Measurements from ENCODE around the gene ANKH.

Gene ANKH

DNA sequence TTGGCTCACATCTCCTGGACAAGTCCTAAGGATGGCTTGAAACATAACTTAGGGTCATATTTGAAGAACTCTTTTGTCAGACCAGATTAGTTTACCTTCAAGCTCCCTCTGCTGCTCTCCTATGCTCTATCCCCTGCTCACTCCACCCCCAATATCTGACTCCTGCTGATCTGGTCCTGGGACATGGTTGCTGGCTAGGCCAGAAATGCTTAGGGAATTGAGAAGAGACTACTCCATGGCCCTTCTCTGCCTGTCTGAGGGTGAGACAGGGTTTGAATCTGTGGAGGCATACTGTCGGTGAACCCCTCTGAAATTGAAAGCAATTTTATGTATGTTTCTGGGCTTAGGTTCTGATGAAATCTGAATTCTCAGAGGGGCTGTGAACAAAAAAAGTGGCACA, 203.8 kb downstream of the ANKH start:
- Histone ChIP-seq H3K4me1 (peaks cover 83% of the 10 kb centered on the region), H3K27me3 (no peaks in the 10 kb centered on the region), H3K9me3 (no peaks in the 10 kb centered on the region), H3K27ac (peak overlapping the region; percentile 12; the same call in 1 of the 2 replicates), H3K36me3 (peaks cover 21% of the 10 kb centered on the region), H4K20me1 (peaks cover 82% of the 10 kb centered on the region), H3K4me3 (no peak overlapping the region), H3K4me2 (peak overlapping the region; percentile 93), H3K9ac (0 out of 2 replicates have a peak overlapping the region, but pooled peaks have one; percentile 2)
- TF ChIP-seq Cebpa-rat (IDR thresholded peaks at IDR 0.05), result no peak

DNA sequence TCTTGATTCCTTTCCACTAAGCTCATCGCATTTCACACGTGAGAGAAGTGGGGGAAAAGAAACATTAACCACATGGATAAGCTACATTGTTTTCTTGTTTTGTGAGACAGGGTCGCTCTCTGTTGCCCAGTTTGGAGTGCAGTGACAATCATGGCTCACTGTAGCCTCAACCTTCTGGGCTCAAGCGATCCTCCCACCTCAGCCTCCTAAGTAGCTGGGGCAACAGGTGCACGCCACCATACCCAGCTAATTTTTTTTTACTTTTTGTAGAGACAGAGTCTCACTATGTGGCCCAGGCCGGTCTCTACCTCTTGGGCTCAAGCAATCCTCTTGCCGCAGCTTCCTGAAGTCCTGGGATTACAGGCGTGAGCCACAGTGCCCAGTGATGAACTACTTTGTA, 204.3 kb downstream of the ANKH start:
- Histone ChIP-seq H3K4me3 (no peak overlapping the region), H3K4me2 (peak overlapping the region; percentile 93), H3K9ac (0 out of 2 replicates have a peak overlapping the region, but pooled peaks have one; percentile 2), H3K27ac (peak overlapping the region; percentile 12; the same call in 1 of the 2 replicates), H3K4me1 (peaks cover 79% of the 10 kb centered on the region), H3K36me3 (peaks cover 21% of the 10 kb centered on the region), H4K20me1 (peaks cover 77% of the 10 kb centered on the region), H3K27me3 (no peaks in the 10 kb centered on the region), H3K9me3 (no peaks in the 10 kb centered on the region)
- no peak for TF ChIP-seq Cebpa-rat (IDR thresholded peaks at IDR 0.05)

DNA sequence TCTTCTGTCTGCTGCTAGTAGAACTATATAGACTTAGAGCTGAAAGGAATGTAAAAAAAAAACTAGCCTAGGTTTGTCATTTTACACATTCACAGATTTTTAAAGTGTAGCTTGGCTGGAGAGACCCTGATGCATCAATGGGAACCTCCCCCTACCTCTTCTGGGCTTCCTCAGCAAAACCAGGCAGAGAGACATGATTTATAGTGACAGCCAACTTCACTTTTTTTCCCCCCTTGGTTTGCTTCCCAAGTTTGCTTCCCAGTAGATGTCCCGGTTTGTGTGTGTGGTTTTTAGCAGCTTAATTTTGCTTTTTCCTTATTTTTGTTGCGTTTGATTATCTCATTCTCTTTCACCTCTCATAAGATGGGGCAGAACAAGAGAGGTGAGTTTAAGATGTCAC, 205.2 kb downstream of the ANKH start:
- TF ChIP-seq Cebpa-rat (IDR thresholded peaks at IDR 0.05), result no peak
- Histone ChIP-seq H3K36me3 (peaks cover 21% of the 10 kb centered on the region), H4K20me1 (peaks cover 68% of the 10 kb centered on the region), H3K9me3 (no peaks in the 10 kb centered on the region), H3K9ac (no peak overlapping the region; the same call in 1 of the 2 replicates), H3K4me3 (peak overlapping the region; percentile 95; the same call in 1 of the 2 replicates), H3K27me3 (no peaks in the 10 kb centered on the region), H3K4me1 (peaks cover 72% of the 10 kb centered on the region), H3K27ac (no peak overlapping the region), H3K4me2 (peak overlapping the region; percentile 93)

DNA sequence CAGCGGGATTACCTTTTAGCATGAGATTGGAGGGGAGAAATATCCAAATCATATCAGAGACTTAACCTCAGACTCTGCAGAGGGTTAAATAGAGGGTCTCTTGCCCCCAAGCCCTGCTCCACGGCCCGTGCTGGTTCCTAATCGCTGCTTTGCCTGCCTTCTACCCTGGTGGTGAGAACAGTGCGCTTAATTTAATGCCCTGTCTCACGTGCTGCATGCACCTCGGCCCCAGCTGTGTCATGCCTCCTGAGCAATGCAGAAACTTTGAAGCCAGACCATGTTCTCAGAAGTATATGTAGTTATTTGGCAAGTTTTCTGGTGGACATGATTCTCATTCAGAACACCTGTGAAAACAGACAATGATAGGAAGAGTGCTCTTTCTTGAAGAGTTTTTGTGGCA, 205.6 kb downstream of the ANKH start:
- peak overlapping the region; percentile 92; the same call in 1 of the 2 replicates for H3K9ac ChIP-seq
- H3K27me3 ChIP-seq, result no peaks in the 10 kb centered on the region
- peak overlapping the region; percentile 95 for H3K4me3 ChIP-seq
- no peak overlapping the region for H3K27ac ChIP-seq
- H3K4me2 ChIP-seq, result peak overlapping the region; percentile 93
- H3K9me3 ChIP-seq, result no peaks in the 10 kb centered on the region
- H3K4me1 ChIP-seq, result peaks cover 72% of the 10 kb centered on the region
- peaks cover 63% of the 10 kb centered on the region for H4K20me1 ChIP-seq
- no peak for TF ChIP-seq Cebpa-rat (IDR thresholded peaks at IDR 0.05)
- H3K36me3 ChIP-seq, result peaks cover 21% of the 10 kb centered on the region

DNA sequence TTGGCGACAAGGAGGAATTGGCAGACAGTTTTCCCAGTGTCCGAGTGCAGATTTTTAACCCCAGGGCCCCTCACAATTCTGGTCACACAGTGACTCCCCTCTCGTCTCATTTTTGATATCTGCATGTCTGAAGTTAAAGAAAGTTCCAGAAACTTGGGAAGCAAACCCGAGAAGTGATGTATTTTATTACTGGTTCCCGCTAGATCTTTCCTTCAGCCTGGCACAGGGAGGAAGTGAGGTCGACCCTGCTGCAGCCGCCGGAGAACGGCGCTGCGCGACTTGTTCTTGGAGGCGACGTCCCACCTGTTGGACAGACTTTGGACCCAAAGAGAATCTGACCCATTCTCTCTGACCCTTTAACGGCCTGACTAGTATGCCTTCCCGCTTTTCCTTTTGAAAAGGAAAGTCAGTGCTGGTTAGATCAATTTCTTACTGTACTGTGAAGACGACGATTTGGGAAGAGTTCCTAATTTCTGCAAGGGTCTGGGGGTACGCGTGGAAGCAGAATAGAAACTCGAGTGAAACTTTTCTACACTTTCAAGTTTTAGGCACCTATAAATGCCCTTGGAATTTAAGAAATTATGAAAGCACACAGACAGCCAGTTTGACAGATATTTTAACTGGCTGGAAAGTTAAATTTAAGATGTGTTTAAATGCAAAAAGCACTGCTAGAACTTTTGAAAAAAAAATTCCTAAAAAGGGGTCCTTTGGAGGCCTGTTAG, 206.3 kb downstream of the ANKH start:
- Histone ChIP-seq H3K36me3 (peaks cover 21% of the 10 kb centered on the region), H3K27ac (peak overlapping the region; percentile 90), H4K20me1 (peaks cover 57% of the 10 kb centered on the region), H3K4me1 (peaks cover 72% of the 10 kb centered on the region), H3K4me2 (peak overlapping the region; percentile 93), H3K9me3 (no peaks in the 10 kb centered on the region), H3K4me3 (peak overlapping the region; percentile 95), H3K9ac (peak overlapping the region; percentile 92), H3K27me3 (no peaks in the 10 kb centered on the region)
- TF ChIP-seq Cebpa-rat (IDR thresholded peaks at IDR 0.05), result no peak

DNA sequence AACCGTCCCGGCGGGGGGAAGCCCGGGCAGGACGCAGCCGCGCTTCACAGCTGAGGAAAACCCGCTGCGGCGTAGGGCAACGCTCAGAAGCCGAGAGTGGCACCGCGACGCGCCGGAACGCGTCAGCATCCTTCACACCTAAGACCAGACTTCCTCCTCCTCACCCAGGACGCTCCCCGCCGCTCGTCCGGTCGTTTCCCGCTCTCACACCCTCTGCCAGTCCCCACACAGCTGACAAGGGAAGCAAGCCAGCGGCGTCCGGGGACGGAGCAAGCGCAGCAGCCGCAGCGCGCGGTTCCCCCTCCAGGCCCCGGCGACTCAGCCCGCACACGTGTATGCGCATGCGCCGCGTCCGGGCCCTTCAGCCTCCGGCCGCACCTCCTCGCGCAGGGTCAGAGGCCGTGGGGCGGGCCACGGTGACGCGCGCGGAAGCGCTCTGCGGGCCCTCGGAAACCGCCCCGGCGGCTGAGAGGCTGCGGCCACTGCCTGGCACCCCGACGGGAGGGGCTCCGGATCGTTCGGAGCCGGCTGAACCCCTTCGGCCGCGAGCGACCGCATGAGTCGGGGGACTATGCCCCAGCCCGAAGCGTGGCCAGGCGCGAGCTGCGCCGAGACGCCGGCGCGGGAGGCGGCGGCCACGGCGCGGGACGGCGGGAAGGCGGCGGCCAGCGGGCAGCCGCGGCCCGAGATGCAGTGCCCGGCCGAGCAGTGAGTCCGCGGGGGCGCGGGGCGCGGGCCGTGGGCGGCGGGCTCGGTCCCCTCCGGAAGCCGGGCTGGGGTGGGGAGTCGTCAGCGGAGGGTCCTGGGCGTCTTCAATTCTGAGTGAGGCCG, 207.1 kb downstream of the ANKH start, which contains the start of gene OTULIN:
Gene OTULIN, plus strand, starts transcription at position 449 of the 831 bp plus-strand sequence. Its CDS starts 108 bp downstream, at position 557.
- H3K4me2 ChIP-seq, result peak within 1 kb of the TSS; percentile 93
- peak within 1 kb of the TSS; percentile 92 for H3K9ac ChIP-seq
- no peak for TF ChIP-seq Cebpa-rat (IDR thresholded peaks at IDR 0.05)
- H3K4me1 ChIP-seq, result peaks cover 74% of the 10 kb centered on the region
- peak within 1 kb of the TSS; percentile 90 for H3K27ac ChIP-seq
- H3K4me3 ChIP-seq, result peak within 1 kb of the TSS; percentile 95
- H3K27me3 ChIP-seq, result no peaks in the 10 kb centered on the region
- H3K36me3 ChIP-seq, result peaks cover 21% of the 10 kb centered on the region
- H3K9me3 ChIP-seq, result no peaks in the 10 kb centered on the region
- H4K20me1 ChIP-seq, result peaks cover 49% of the 10 kb centered on the region

DNA sequence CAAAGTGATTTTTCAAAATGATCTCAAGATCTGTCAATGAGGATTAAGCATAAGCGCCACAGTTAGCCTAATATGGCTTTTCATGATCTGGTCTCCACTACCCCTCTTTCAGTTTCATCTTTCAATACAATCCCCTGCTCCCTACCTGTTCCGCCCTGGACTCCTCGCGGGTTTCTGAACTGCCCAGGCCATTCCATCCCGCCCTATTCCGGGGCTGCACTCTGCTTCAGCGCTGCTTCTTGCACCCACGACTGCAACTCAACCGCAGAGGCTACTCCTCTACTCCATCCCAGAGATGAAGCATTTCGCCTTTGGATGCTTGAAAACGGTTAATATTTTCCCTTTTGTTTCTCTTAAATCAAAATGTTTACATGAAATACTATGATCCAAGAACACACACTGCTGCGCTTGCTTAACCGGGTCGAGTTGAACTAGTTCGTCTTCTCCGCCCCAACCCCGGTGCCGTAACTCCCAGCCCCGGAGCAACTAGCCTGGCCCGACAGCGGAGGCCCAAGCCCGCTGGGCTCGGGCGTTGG, 207.8 kb downstream of the ANKH start:
- Histone ChIP-seq H4K20me1 (peaks cover 42% of the 10 kb centered on the region), H3K9me3 (no peaks in the 10 kb centered on the region), H3K36me3 (peaks cover 15% of the 10 kb centered on the region), H3K27ac (peak overlapping the region; percentile 90), H3K27me3 (no peaks in the 10 kb centered on the region), H3K9ac (peak overlapping the region; percentile 92), H3K4me3 (peak overlapping the region; percentile 95), H3K4me1 (peaks cover 67% of the 10 kb centered on the region), H3K4me2 (peak overlapping the region; percentile 93)
- TF ChIP-seq Cebpa-rat (IDR thresholded peaks at IDR 0.05), result no peak

DNA sequence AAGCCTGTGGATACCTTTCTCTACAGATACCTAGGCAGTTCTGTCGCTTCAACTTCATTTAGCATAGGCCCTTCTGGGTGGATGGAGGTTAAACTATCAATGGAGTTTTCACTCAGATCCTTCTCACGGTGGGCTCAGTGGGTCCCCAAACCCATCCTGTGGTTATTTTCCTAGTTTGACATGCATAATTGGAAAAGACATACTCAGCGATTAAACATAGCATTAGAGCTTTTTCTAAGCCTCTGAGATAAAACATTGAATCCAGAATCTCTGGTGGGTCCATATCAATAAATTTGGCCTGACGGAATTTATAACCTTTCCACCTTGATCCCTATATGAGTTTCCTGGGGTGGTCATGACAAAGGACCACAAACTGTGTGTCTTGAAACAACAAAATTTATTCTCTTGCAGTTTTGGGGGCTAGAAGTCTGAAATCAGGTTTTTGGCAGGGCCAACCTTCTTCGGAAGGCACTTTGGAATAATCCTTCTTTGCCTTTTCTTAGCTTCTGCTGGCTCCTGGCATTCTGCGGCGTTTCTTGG, 208.8 kb downstream of the ANKH start:
- no peak overlapping the region for H3K27ac ChIP-seq
- peak overlapping the region; percentile 93 for H3K4me2 ChIP-seq
- H3K4me1 ChIP-seq, result peaks cover 57% of the 10 kb centered on the region
- no peak overlapping the region for H3K4me3 ChIP-seq
- no peak for TF ChIP-seq Cebpa-rat (IDR thresholded peaks at IDR 0.05)
- H3K36me3 ChIP-seq, result peaks cover 9% of the 10 kb centered on the region; the same call in 1 of the 2 replicates
- no peaks in the 10 kb centered on the region for H3K27me3 ChIP-seq
- H3K9me3 ChIP-seq, result no peaks in the 10 kb centered on the region
- H4K20me1 ChIP-seq, result peaks cover 32% of the 10 kb centered on the region
- no peak overlapping the region for H3K9ac ChIP-seq

DNA sequence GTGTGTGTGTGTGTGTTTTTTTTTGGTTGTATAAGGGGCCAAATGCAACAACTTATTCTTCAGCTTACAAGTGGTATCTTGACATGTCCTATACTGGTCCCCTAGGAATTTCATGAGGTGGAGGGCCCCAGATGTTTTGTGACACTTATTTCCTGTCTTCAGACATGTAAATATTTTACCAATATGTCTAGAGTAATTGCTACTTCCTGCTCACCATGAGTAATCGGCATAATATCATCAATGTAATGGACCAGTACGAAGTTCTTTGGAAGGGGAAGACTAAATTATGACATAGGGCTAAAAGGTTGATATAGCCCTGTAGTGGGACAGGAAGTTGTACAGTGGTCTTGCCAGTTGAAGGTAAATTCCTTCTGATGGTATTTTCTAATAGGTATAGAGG, 210.7 kb downstream of the ANKH start:
- Histone ChIP-seq H3K9me3 (no peaks in the 10 kb centered on the region), H4K20me1 (peaks cover 12% of the 10 kb centered on the region)

More for the DNA sequence above, 210.7 kb downstream of the ANKH start:
- no peak overlapping the region for H3K4me3 ChIP-seq
- no peaks in the 10 kb centered on the region; the same call in 1 of the 2 replicates for H3K36me3 ChIP-seq
- no peak overlapping the region for H3K9ac ChIP-seq
- H3K4me2 ChIP-seq, result peak overlapping the region; percentile 50
- no peak overlapping the region for H3K27ac ChIP-seq
- peaks cover 38% of the 10 kb centered on the region for H3K4me1 ChIP-seq
- TF ChIP-seq Cebpa-rat (IDR thresholded peaks at IDR 0.05), result no peak
- no peaks in the 10 kb centered on the region for H3K27me3 ChIP-seq

Data from BLaER1 (cell line).